ENCODE data around the gene CRHR1. TPM values are rescaled to one million over a fixed set of nuclear protein-coding genes. Genes with fewer than 3 reads are reported as not detected.
A peak's percentile ranks its signal among the peaks of the same experiment; 100 is the strongest.

Gene CRHR1
- total and polyA plus RNA-seq, 10 of the 15 experiments (the other 5 are each of a cell fraction or from before 2014, with no cell fraction given): 0.08 TPM; not detected in 9

GRCh38 chr17:45867702-45868101 lies 83.6 kb downstream of the CRHR1 start:
- no peaks in the 10 kb centered on the region for H3K4me1 ChIP-seq (ENCODE audit: control insufficient read depth, insufficient read depth, low read length)
- ChIA-PET POLR2A (no interaction called here), SMC1A (ENCODE audit: uncharacterized antibody, unreplicated experiment) (no interaction called here), RAD21 (ENCODE audit: unreplicated experiment) (no interaction called here), CTCF (interaction anchor here (1.5 kb wide), 1 partner anchor 16 kb away, joined by 4 read pairs; no protein-coding TSS in a partner anchor)
- no peaks in the 10 kb centered on the region for H3K9me3 ChIP-seq (replicated peaks; ENCODE audit: control insufficient read depth, insufficient read depth, low read length)
- FAIRE-seq: no peak
- H4K20me1 ChIP-seq (ENCODE audit: control insufficient read depth, insufficient read depth): no peaks in the 10 kb centered on the region
- H3K4me2 ChIP-seq (ENCODE audit: control insufficient read depth, insufficient read depth): no peak overlapping the region
- WGBS (ENCODE audit: insufficient coverage, insufficient replicate concordance, low lambda C conversion rate, missing lambda C conversion rate): 41% methylated on average over 8 of the region's 8 CpGs
- TF ChIP-seq BCL11A (IDR thresholded peaks at IDR 0.05; ENCODE audit: low read depth, low read length) (no peak), NFYB (IDR thresholded peaks at IDR 0.05; ENCODE audit: insufficient read depth, low read depth, low read length) (peak; percentile 75)
- intact Hi-C loops (cut with micrococcal nuclease; ENCODE audit: unreplicated experiment): no loop called here
- no TSS peak for BruUV-seq (replicated peaks)
- H3K9ac ChIP-seq (ENCODE audit: control insufficient read depth, insufficient read depth, low read length): no peak overlapping the region
- no peak overlapping the region for H2AFZ ChIP-seq (ENCODE audit: control insufficient read depth, low read depth, low read length)
- no peak for ATAC-seq
- peaks cover 0 to 5% of the 10 kb centered on the region in 2 experiments; a peak in 3 of 4 replicates for H3K27me3 ChIP-seq (replicated peaks in 1 of 2; ENCODE audit: control insufficient read depth in 2 of 2, insufficient read depth in 2 of 2, low read length in 1 of 2)
- H3K27ac ChIP-seq (ENCODE audit: control insufficient read depth, insufficient read depth): no peak overlapping the region
- H3K79me2 ChIP-seq (ENCODE audit: control insufficient read depth, insufficient read depth, low read length): no peaks in the 10 kb centered on the region
- no peak for DNase-seq (ENCODE audit: low read depth, low spot score)
- in situ Hi-C loops (cut with MboI): no loop called here
- no peaks in the 10 kb centered on the region for H3K36me3 ChIP-seq (ENCODE audit: control insufficient read depth in 2 of 2, insufficient read depth in 2 of 2, low read length in 1 of 2)
- no peak overlapping the region for H3K4me3 ChIP-seq

- Histone ChIP-seq H2AFZ (ENCODE audit: control insufficient read depth, low read depth, low read length) (no peak overlapping the region), H3K36me3 (ENCODE audit: control insufficient read depth in 2 of 2, insufficient read depth in 2 of 2, low read length in 1 of 2) (no peaks in the 10 kb centered on the region), H3K4me1 (ENCODE audit: control insufficient read depth, insufficient read depth, low read length) (no peaks in the 10 kb centered on the region), H4K20me1 (ENCODE audit: control insufficient read depth, insufficient read depth) (no peaks in the 10 kb centered on the region), H3K27ac (ENCODE audit: control insufficient read depth, insufficient read depth) (no peak overlapping the region), H3K79me2 (ENCODE audit: control insufficient read depth, insufficient read depth, low read length) (no peaks in the 10 kb centered on the region), H3K9me3 (replicated peaks; ENCODE audit: control insufficient read depth, insufficient read depth, low read length) (no peaks in the 10 kb centered on the region), H3K27me3 (replicated peaks in 1 of 2; ENCODE audit: control insufficient read depth in 2 of 2, insufficient read depth in 2 of 2, low read length in 1 of 2) (peaks cover 0 to 5% of the 10 kb centered on the region in 2 experiments; a peak in 3 of 4 replicates), H3K4me2 (ENCODE audit: control insufficient read depth, insufficient read depth) (no peak overlapping the region), H3K4me3 (no peak overlapping the region), H3K9ac (ENCODE audit: control insufficient read depth, insufficient read depth, low read length) (no peak overlapping the region)
- no peak for ATAC-seq
- 38% methylated on average over 5 of the region's 5 CpGs for WGBS (ENCODE audit: insufficient coverage, insufficient replicate concordance, low lambda C conversion rate, missing lambda C conversion rate)
- no peak for DNase-seq (ENCODE audit: low read depth, low spot score)
- in situ Hi-C loops (cut with MboI): no loop called here
- BruUV-seq (replicated peaks): no TSS peak
- no peak for TF ChIP-seq SIX5 (IDR thresholded peaks at IDR 0.05; ENCODE audit: low read depth, low read length, severe bottlenecking)
- no peak for TF ChIP-seq DPF2 (IDR thresholded peaks at IDR 0.05)
- no peak for TF ChIP-seq POLR2AphosphoS2 (IDR thresholded peaks at IDR 0.05; ENCODE audit: low read depth, low read length)
- TF ChIP-seq POU2F2 (IDR thresholded peaks at IDR 0.05; ENCODE audit: borderline replicate concordance, low read depth, low read length): no peak
- no peak for TF ChIP-seq ZNF622 (IDR thresholded peaks at IDR 0.05)
- no peak for TF ChIP-seq TARDBP (IDR thresholded peaks at IDR 0.05; ENCODE audit: borderline replicate concordance)
- no peak for TF ChIP-seq ATF3 (IDR thresholded peaks at IDR 0.05; ENCODE audit: borderline replicate concordance, extremely low read depth, low read depth, low read length)
- TF ChIP-seq ZNF207 (IDR thresholded peaks at IDR 0.05; ENCODE audit: borderline replicate concordance): no peak
- TF ChIP-seq BRCA1 (IDR thresholded peaks at IDR 0.05; ENCODE audit: low read depth, low read length): no peak
- no peak for TF ChIP-seq RAD21 (IDR thresholded peaks at IDR 0.05; ENCODE audit: insufficient read depth, low read depth, low read length)
- no peak for TF ChIP-seq SMC3 (IDR thresholded peaks at IDR 0.05; ENCODE audit: borderline replicate concordance, low read length)
- TF ChIP-seq, protein P1, sequence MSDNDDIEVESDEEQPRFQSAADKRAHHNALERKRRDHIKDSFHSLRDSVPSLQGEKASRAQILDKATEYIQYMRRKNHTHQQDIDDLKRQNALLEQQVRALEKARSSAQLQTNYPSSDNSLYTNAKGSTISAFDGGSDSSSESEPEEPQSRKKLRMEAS (IDR thresholded peaks at IDR 0.05; ENCODE audit: low read depth, low read length): no peak
- TF ChIP-seq YY1 (IDR thresholded peaks at IDR 0.05; ENCODE audit: low read depth, low read length): no peak
- no peak for TF ChIP-seq CREB1 (IDR thresholded peaks at IDR 0.05; ENCODE audit: low read depth)
- TF ChIP-seq, protein P2, sequence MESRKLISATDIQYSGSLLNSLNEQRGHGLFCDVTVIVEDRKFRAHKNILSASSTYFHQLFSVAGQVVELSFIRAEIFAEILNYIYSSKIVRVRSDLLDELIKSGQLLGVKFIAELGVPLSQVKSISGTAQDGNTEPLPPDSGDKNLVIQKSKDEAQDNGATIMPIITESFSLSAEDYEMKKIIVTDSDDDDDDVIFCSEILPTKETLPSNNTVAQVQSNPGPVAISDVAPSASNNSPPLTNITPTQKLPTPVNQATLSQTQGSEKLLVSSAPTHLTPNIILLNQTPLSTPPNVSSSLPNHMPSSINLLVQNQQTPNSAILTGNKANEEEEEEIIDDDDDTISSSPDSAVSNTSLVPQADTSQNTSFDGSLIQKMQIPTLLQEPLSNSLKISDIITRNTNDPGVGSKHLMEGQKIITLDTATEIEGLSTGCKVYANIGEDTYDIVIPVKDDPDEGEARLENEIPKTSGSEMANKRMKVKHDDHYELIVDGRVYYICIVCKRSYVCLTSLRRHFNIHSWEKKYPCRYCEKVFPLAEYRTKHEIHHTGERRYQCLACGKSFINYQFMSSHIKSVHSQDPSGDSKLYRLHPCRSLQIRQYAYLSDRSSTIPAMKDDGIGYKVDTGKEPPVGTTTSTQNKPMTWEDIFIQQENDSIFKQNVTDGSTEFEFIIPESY (IDR thresholded peaks at IDR 0.05): no peak
- no peak for TF ChIP-seq CREM (IDR thresholded peaks at IDR 0.05; ENCODE audit: low read depth)
- intact Hi-C loops (cut with micrococcal nuclease; ENCODE audit: unreplicated experiment): no loop called here
- ChIA-PET SMC1A (ENCODE audit: uncharacterized antibody, unreplicated experiment) (no interaction called here), CTCF (interaction anchor here (1.5 kb wide), 1 partner anchor 16 kb away, joined by 4 read pairs; no protein-coding TSS in a partner anchor), RAD21 (ENCODE audit: unreplicated experiment) (no interaction called here), POLR2A (no interaction called here)
- no peak for FAIRE-seq
These were observed 84.2 kb downstream of the CRHR1 start for GRCh38 chr17:45868276-45868675.

Data from GM12878 (cell line).